ENCODE results near the gene TSPOAP1.

Gene TSPOAP1

DNA sequence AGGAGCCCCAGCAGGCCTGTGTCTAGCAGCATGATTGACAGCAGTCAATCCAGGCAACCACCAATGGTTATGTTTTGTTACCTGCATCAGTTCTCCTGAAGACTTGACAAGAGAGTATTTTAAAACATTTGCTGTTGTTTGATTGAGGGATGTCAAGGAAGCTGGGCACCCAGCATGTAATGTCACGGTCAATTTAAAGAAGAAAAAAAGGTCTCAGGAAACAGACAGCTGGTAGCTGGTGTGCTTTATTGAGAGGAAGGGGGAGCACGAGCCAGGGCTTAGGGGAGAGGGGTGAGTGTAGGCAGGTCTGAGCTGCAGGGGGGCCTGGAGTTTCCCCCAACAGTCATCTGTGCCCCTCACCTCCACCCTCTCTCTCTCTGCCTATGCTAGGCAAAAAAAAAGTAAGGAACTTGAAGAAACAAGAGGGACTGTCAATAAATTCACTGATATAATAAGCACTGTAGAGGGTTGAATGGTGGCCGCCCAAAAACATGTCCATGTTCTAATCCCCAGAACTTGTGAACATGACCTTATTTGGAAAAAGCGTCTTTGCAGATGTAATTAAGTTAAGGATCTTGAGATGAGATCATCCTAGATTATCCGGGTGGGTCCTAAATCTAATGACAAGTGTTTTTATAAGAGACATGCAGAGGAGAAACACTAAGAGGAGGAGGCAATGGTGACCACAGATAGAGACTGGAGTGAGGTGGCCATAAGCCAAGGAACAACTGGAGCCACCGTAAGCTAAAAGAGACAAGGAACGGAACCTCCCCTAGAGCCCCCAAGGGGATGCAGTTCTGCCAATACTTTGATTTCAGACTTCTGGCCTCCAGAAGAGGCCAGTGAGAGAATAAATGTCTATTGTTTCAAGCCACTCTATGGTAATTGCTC lies 14.5 kb downstream of the TSPOAP1 start:
- Histone ChIP-seq H3K4me2 (ENCODE audit: low read depth, low read length, poor library complexity, severe bottlenecking) (no peak overlapping the region), H3K27me3 (ENCODE audit: insufficient read depth, low read length, poor library complexity, severe bottlenecking) (no peaks in the 10 kb centered on the region), H3K4me3 (ENCODE audit: low read length, poor library complexity, severe bottlenecking) (no peak overlapping the region), H4K20me1 (ENCODE audit: insufficient read depth, low read length, poor library complexity, severe bottlenecking) (peaks cover 12% of the 10 kb centered on the region), H3K9me2 (replicated peaks; ENCODE audit: low read depth, low read length) (no peaks in the 10 kb centered on the region), H3K9me3 (ENCODE audit: insufficient read depth, low read depth, low read length) (no peaks in the 10 kb centered on the region), H3K9ac (ENCODE audit: low read depth, low read length, poor library complexity, severe bottlenecking) (no peak overlapping the region), H3K79me2 (ENCODE audit: insufficient read depth, low read length) (peaks cover 9% of the 10 kb centered on the region), H3K36me3 (ENCODE audit: insufficient read depth, low read length) (peaks cover 45% of the 10 kb centered on the region; the same call in 1 of the 2 replicates), H3K4me1 (ENCODE audit: insufficient read depth, low read length, poor library complexity, severe bottlenecking) (peaks cover 15% of the 10 kb centered on the region), H3F3A (ENCODE audit: low read depth) (no peaks in the 10 kb centered on the region), H2AFZ (ENCODE audit: low read length) (no peak overlapping the region)
- TF ChIP-seq CTCF (conservative IDR thresholded peaks at IDR 0.05; ENCODE audit: low read length) (no peak), EZH2phosphoT487 (IDR thresholded peaks at IDR 0.05; ENCODE audit: borderline replicate concordance) (no peak)

DNA sequence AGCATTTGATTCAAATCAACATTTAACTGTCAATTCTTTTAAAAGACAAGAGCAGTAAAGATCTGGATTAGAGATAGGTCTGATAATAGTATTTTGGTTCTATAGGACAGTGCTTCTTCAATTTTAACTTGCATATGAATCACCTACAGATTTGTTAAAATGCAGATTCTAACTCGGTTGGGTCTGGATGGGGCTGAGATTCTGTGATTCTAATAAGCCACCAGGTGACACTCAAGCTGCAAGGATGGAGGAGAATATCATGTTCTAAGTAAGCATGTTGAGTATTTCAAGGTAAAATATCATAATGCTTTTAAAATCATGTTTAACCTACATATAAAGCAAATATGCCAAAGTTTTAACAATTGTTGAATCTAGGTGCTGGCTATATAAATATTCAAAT lies 15.8 kb downstream of the TSPOAP1 start:
- no peak overlapping the region for H3K4me3 ChIP-seq (ENCODE audit: low read length, poor library complexity, severe bottlenecking)

GRCh38 chr17:58312021-58312630 lies 16.5 kb downstream of the TSPOAP1 start:
- no peaks in the 10 kb centered on the region for H3K4me1 ChIP-seq (ENCODE audit: insufficient read depth, low read length, poor library complexity, severe bottlenecking)
- H2AFZ ChIP-seq (ENCODE audit: low read length): no peak overlapping the region
- H3K36me3 ChIP-seq (ENCODE audit: insufficient read depth, low read length): peaks cover 54% of the 10 kb centered on the region; the same call in 1 of the 2 replicates
- no peak for TF ChIP-seq CTCF (conservative IDR thresholded peaks at IDR 0.05; ENCODE audit: low read length)
- TF ChIP-seq EZH2phosphoT487 (IDR thresholded peaks at IDR 0.05; ENCODE audit: borderline replicate concordance): no peak
- no peak overlapping the region for H3K4me2 ChIP-seq (ENCODE audit: low read depth, low read length, poor library complexity, severe bottlenecking)
- no peaks in the 10 kb centered on the region for H3K27me3 ChIP-seq (ENCODE audit: insufficient read depth, low read length, poor library complexity, severe bottlenecking)
- H3K9ac ChIP-seq (ENCODE audit: low read depth, low read length, poor library complexity, severe bottlenecking): no peak overlapping the region
- H4K20me1 ChIP-seq (ENCODE audit: insufficient read depth, low read length, poor library complexity, severe bottlenecking): peaks cover 1% of the 10 kb centered on the region
- H3K9me2 ChIP-seq (replicated peaks; ENCODE audit: low read depth, low read length): no peaks in the 10 kb centered on the region
- no peaks in the 10 kb centered on the region for H3K9me3 ChIP-seq (ENCODE audit: insufficient read depth, low read depth, low read length)
- H3K4me3 ChIP-seq (ENCODE audit: low read length, poor library complexity, severe bottlenecking): no peak overlapping the region
- no peaks in the 10 kb centered on the region; the same call in 1 of the 2 replicates for H3K79me2 ChIP-seq (ENCODE audit: insufficient read depth, low read length)
- no peaks in the 10 kb centered on the region for H3F3A ChIP-seq (ENCODE audit: low read depth)

More for the DNA sequence above, 15.8 kb downstream of the TSPOAP1 start:
- no peaks in the 10 kb centered on the region for H3K9me2 ChIP-seq (replicated peaks; ENCODE audit: low read depth, low read length)
- no peaks in the 10 kb centered on the region; the same call in 1 of the 2 replicates for H3K79me2 ChIP-seq (ENCODE audit: insufficient read depth, low read length)
- H3K4me2 ChIP-seq (ENCODE audit: low read depth, low read length, poor library complexity, severe bottlenecking): no peak overlapping the region
- no peaks in the 10 kb centered on the region for H3K27me3 ChIP-seq (ENCODE audit: insufficient read depth, low read length, poor library complexity, severe bottlenecking)
- no peaks in the 10 kb centered on the region for H3K9me3 ChIP-seq (ENCODE audit: insufficient read depth, low read depth, low read length)
- H3K36me3 ChIP-seq (ENCODE audit: insufficient read depth, low read length): peaks cover 47% of the 10 kb centered on the region; the same call in 1 of the 2 replicates
- no peak for TF ChIP-seq EZH2phosphoT487 (IDR thresholded peaks at IDR 0.05; ENCODE audit: borderline replicate concordance)
- TF ChIP-seq CTCF (conservative IDR thresholded peaks at IDR 0.05; ENCODE audit: low read length): no peak
- no peak overlapping the region for H3K9ac ChIP-seq (ENCODE audit: low read depth, low read length, poor library complexity, severe bottlenecking)
- H3F3A ChIP-seq (ENCODE audit: low read depth): no peaks in the 10 kb centered on the region
- H4K20me1 ChIP-seq (ENCODE audit: insufficient read depth, low read length, poor library complexity, severe bottlenecking): peaks cover 5% of the 10 kb centered on the region
- no peak overlapping the region for H2AFZ ChIP-seq (ENCODE audit: low read length)
- H3K4me1 ChIP-seq (ENCODE audit: insufficient read depth, low read length, poor library complexity, severe bottlenecking): peaks cover 3% of the 10 kb centered on the region
